Nephron progenitor cell (in vitro differentiated cells): ENCODE results near the gene IGFBP1.
"Not testable (repeated sequence)": the region's sequence is repeated elsewhere in the genome, so short reads cannot be mapped to it uniquely, and the experiment has no call there.

Source experiments
- DNase-seq: peaks from one replicate; pipeline ENCODE4 v3.0.0; 2021
- H3K27ac Mint-ChIP-seq: 2 replicates; pipeline ENCODE4 v1.8.0; 2021; ENCODE audit warnings: mild to moderate bottlenecking, moderate library complexity, mixed read lengths
- H3K27me3 Mint-ChIP-seq: 2 replicates; pipeline ENCODE4 v1.8.0; 2021; ENCODE audit warnings: mild to moderate bottlenecking, low read depth, mixed read lengths; ENCODE audit not compliant: poor library complexity
- H3K36me3 Mint-ChIP-seq: 2 replicates; pipeline ENCODE4 v1.8.0; 2021; ENCODE audit warnings: low read depth, mixed read lengths
- H3K4me1 Mint-ChIP-seq: 2 replicates; pipeline ENCODE4 v1.8.0; 2021; ENCODE audit warnings: mixed read lengths
- H3K4me3 Mint-ChIP-seq: 2 replicates; pipeline ENCODE4 v1.8.0; 2021; ENCODE audit warnings: mild to moderate bottlenecking, moderate library complexity, mixed read lengths
- H3K9me3 Mint-ChIP-seq: 2 replicates; pipeline ENCODE4 v1.8.0; 2021; ENCODE audit warnings: mild to moderate bottlenecking, moderate library complexity, mixed read lengths
- TF ChIP-seq, protein P1 (sequence below): fragments of 200-600 bp; sonication (generic); IDR thresholded peaks from 2 replicates; pipeline ENCODE4 v1.5.0; 2021; ENCODE audit warnings: antibody characterized with exemption

IGFBP1 gene

GRCh38 chr7:45930967-45931366 lies 42.7 kb downstream of the IGFBP1 start:
- Mint-ChIP-seq H3K4me3 (no peak overlapping the region), H3K9me3 (no peaks in the 10 kb centered on the region), H3K27me3 (peaks cover 11% of the 10 kb centered on the region), H3K36me3 (no peaks in the 10 kb centered on the region), H3K4me1 (no peaks in the 10 kb centered on the region), H3K27ac (no peak overlapping the region)
- TF ChIP-seq, protein P1, sequence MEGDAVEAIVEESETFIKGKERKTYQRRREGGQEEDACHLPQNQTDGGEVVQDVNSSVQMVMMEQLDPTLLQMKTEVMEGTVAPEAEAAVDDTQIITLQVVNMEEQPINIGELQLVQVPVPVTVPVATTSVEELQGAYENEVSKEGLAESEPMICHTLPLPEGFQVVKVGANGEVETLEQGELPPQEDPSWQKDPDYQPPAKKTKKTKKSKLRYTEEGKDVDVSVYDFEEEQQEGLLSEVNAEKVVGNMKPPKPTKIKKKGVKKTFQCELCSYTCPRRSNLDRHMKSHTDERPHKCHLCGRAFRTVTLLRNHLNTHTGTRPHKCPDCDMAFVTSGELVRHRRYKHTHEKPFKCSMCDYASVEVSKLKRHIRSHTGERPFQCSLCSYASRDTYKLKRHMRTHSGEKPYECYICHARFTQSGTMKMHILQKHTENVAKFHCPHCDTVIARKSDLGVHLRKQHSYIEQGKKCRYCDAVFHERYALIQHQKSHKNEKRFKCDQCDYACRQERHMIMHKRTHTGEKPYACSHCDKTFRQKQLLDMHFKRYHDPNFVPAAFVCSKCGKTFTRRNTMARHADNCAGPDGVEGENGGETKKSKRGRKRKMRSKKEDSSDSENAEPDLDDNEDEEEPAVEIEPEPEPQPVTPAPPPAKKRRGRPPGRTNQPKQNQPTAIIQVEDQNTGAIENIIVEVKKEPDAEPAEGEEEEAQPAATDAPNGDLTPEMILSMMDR = no peak
- DNase-seq = no peak

- TF ChIP-seq, protein P1 = no peak
- Mint-ChIP-seq H3K4me1 (no peaks in the 10 kb centered on the region), H3K9me3 (peaks cover 6% of the 10 kb centered on the region), H3K27ac (no peak overlapping the region), H3K36me3 (no peaks in the 10 kb centered on the region), H3K4me3 (no peak overlapping the region), H3K27me3 (no peaks in the 10 kb centered on the region)
- no peak for DNase-seq
Observed at GRCh38 chr7:45937301-45937700, 49.0 kb downstream of the IGFBP1 start.

DNA sequence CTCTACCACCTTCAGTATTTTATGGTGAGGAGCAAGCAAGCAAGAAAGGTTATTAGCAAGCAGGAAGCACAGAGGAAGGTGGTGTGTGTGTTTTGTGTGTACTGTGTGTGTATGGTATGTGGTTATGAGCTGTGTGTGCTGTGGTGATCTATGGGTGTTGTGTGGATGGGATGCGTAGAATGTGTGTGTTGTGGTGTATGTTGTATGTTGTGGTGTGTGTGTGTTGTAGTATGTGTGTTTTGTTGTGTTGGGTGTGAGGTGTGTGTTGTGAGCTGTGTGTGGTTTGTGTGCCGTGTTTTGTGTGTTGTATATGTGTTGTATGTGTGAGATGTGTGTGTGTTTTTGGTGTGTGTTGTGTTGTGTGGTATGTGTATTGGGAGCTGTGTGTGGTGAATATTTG lies 49.6 kb downstream of the IGFBP1 start:
- Mint-ChIP-seq H3K4me1 (no peaks in the 10 kb centered on the region), H3K27ac (no peak overlapping the region), H3K27me3 (no peaks in the 10 kb centered on the region), H3K36me3 (no peaks in the 10 kb centered on the region), H3K4me3 (no peak overlapping the region), H3K9me3 (peaks cover 6% of the 10 kb centered on the region)
- TF ChIP-seq, protein P1 = no peak
- no peak for DNase-seq

GRCh38 chr7:45938626-45939302 lies 50.5 kb downstream of the IGFBP1 start:
- no peaks in the 10 kb centered on the region for H3K36me3 Mint-ChIP-seq
- no peak overlapping the region for H3K27ac Mint-ChIP-seq
- H3K4me3 Mint-ChIP-seq = no peak overlapping the region
- TF ChIP-seq, protein P1 = peak; percentile 36
- H3K27me3 Mint-ChIP-seq = no peaks in the 10 kb centered on the region
- no peaks in the 10 kb centered on the region for H3K4me1 Mint-ChIP-seq
- H3K9me3 Mint-ChIP-seq = peaks cover 6% of the 10 kb centered on the region
- peak; percentile 25 for DNase-seq

DNA sequence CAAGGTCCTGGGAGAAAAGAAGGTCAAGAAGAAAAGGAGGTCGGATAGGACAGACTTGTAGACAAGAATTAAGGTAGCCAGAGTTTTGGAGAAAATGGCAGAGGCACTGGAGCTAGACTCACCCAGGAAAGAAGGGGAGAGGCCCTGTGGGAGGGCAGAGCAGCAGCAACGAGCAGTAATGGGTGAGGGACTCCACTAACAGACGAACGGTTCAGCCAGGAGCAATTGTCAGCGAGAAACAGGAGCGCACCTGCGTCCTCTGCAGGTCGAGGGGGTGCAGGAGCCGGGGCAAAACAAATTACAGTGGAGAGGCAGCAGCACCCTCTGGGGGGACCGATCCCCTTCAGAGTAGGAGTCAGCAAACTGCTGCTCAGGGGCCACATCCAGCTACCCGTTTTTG lies 51.3 kb downstream of the IGFBP1 start:
- no peak overlapping the region for H3K27ac Mint-ChIP-seq
- TF ChIP-seq, protein P1 = no peak
- H3K9me3 Mint-ChIP-seq = peaks cover 6% of the 10 kb centered on the region
- H3K36me3 Mint-ChIP-seq = no peaks in the 10 kb centered on the region
- no peak for DNase-seq
- no peaks in the 10 kb centered on the region for H3K27me3 Mint-ChIP-seq
- H3K4me1 Mint-ChIP-seq = no peaks in the 10 kb centered on the region
- H3K4me3 Mint-ChIP-seq = no peak overlapping the region

DNA sequence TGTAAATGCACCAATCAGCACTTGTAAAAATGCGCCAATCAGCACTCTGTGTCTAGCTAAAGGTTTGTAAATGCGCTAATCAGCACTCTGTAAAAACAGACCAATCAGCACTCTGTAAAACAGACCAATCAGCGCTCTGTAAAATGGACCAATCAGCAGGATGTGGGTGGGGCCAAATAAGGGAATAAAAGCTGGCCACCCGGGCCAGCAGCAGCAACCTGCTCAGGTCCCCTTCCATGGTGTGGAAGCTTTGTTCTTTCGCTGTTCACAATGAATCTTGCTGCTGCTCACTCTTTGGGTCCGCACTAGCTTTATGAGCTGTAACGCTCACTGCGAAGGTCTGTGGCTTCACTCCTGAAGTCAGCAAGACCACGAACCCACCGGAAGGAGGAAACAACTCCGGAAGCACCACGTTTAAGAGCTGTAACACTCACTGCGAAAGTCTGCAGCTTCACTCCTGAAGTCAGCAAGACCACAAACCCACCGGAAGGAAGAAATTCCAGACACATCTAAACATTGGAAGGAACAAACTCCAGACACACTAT lies 52.0 kb downstream of the IGFBP1 start:
- H3K4me1 Mint-ChIP-seq, H3K36me3 Mint-ChIP-seq, H3K4me3 Mint-ChIP-seq, H3K9me3 Mint-ChIP-seq, DNase-seq, H3K27ac Mint-ChIP-seq, H3K27me3 Mint-ChIP-seq: not testable (repeated sequence)
